Activated CD4-positive, CD25-positive, alpha-beta regulatory T cell (primary cell): ENCODE data around the gene KLHL22.
A peak's percentile ranks its signal among the peaks of the same experiment; 100 is the strongest.
"Not testable (repeated sequence)": the region's sequence is repeated elsewhere in the genome, so short reads cannot be mapped to it uniquely, and the experiment has no call there.

Experiments
- DNase-seq, 4 experiments: peaks; one replicate each; lab custom pipeline; 2025; lab: John Stamatoyannopoulos, UW

Gene KLHL22

DNA sequence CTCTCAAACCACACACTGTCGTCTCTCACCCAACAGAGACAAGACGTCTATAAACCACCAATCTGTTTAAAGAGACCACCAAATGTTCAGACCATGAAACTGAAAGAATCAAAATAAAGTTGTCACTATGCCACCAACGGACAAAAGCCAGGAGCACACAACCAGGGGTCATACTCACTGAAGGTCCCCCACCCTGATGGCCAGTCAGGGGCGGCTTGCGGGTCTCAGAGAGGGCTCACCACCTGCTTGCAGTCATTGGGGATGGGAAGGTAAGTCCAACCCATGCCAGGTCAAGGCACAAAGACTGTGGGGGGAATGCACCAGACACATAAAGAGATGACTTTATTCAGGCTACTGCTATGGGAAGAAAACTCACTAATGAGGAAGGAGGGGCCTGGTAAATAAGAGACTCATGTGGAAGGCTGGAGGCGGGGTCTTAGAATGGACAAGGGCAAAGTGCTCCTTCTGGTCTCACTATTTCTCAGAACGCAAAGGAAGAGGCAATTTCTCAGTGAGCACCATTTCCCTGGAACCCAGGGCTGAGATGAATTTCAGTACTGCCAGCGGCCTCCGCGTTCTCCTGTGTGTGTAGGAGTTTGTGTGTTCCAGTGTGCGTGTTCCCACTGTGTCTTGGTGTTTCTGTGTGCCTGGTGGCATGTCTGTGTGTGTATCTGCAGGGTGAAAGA is 75.3 kb downstream of the KLHL22 start:
- no peak for DNase-seq

- DNase-seq: no peak
Observed at GRCh38 chr22:20419664-20419951, 76.0 kb downstream of the KLHL22 start.

- DNase-seq: peak; percentile 17 to 54 (median 34)
Observed at GRCh38 chr22:20418211-20418788, 77.3 kb downstream of the KLHL22 start.

DNA sequence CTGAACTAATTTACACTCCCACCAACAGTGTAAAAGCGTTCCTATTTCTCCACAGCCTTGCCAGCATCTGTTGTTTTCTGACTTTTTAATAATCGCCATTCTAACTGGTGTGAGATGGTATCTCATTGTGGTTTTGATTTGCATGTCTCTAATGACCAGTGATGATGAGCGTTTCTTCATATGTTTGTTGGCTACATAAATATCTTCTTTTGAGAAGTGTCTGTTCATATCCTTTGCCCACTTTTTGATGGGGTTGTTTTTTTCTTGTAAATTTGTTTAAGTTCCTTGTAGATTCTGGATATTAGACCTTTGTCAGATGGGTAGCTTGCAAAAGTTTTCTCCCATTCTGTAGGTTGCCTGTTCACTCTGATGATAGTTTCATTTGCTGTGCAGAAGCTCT is 79.9 kb downstream of the KLHL22 start:
- not testable (repeated sequence) for DNase-seq

GRCh38 chr22:20415241-20415640 is 80.4 kb downstream of the KLHL22 start:
- not testable (repeated sequence) for DNase-seq

GRCh38 chr22:20414450-20414849 is 81.1 kb downstream of the KLHL22 start:
- no peak for DNase-seq

DNA sequence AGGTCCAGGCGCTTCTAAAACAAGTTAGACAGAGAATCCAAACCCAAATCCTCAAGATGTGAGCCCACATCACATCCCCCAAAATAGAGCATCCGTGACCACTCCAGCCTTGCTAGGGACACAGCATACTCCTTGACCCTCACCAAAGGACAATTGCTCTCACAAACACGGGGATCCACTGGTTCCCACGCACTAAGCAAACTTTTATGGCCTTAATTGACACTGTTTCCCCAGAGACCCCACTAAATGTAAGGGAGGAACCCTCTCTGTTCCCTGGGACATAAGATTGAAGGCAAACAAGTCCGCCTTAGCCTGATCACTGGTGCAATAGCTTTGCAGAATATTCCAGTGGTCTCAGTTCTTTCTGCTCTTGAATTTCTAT is 81.5 kb downstream of the KLHL22 start:
- DNase-seq: no peak

DNA sequence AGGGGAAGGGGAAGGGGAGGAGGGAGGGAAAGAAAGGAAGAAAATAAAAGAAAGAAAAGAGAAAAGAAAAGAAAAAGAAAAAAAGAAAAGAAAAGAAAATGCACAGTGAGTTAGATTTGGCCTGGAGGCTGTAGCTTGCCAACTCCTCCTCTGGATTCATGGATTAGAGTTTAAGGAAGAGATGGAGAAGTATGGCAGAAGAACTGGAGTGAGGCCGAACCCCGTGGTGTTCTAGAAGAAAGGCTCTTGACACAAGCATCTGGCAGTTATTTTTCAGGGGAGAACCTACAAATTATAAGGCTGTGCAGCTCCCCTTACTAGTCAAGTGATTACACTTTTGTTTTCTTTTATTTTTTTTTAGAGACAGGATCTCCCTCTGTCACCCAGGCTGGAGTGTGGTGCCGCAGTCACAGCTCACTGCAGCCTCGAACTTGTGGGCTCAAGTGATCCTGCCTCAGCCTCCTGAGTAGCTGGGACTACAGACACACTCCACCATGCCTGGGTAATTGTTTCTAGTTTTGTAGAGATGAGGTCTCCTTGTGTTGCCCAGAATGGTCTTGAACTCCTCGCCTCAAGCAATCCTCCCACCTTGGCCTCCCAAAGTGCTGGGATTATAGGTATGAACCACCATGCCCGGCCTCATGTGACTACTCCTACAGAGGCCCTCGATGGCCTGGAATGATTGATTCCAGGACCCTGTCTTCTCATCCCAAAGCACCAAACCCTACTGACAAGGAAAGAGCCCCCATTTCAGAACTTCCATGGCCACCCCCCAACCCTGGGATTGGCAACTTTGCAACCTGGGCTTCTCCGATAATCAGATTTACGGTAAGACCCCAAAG is 82.2 kb downstream of the KLHL22 start:
- no peak for DNase-seq

DNA sequence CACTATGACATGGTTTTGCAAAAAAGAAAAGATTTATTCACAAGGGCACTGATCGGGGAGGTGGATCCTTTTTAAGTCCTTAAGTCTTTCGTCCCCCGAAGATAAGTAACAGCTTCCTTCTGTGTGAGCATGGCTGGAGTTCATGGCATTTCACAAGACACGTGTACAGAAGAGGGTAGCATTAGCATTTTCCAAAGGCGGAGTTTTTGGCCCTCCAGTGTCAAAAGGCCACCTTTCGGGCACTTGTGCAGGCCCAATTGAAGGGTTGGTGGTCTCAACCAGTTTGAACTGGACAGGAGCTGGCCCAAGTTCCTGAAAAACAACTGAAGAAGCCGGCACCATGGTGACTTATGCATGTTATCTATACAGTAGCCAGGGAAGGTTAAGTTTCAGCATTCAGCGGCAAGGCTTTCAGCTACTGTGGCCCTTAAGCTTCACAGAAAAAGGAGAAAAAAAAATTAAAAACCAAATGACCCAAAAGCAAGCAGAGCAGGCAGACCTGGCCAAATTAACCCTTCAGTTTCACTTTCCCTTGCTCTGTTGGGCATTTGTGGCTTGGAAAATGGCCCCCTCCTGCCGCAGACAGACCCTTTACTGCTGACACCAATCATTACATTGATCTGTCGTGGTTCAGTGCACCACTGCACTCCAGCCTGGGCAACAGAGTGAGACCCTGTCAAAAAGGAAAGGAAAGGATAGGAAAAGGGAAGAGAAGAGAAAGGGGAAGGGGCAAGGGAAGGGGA is 83.0 kb downstream of the KLHL22 start:
- no peak for DNase-seq

- DNase-seq: not testable (repeated sequence)
Observed at GRCh38 chr22:20409385-20409784, 86.2 kb downstream of the KLHL22 start.

GRCh38 chr22:20408891-20409290 is 86.7 kb downstream of the KLHL22 start:
- DNase-seq: no peak

GRCh38 chr22:20407829-20408228 is 87.8 kb downstream of the KLHL22 start:
- DNase-seq: no peak

DNA sequence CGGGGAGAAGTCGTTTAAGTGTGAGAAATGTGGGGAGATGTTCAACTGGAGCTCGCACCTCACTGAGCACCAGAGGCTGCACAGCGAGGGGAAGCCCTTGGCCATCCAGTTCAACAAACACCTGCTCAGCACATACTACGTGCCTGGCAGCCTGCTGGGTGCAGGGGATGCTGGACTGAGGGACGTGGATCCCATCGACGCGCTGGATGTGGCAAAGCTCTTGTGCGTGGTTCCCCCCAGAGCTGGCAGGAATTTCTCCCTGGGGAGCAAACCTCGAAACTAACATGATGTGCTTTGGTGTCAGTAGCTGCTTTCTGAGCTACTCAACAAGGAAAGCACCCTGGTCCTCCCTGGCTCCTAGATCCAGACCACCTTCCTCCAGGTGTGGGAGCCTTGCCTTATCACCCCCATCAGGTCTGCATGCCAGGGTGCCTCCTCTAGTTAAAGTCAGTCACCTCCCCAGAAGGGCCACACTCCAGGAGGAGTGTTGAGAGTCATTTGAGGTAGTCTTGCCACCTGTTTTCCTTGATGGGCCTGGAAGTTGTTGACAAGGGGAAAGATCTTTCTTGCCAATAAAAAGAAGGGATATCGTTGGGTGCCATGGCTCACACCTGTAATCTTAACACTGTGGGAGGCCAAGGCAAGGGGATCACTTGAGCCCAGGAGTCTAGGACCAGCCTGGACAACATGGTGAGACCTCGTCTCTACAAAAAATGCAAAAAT is 88.7 kb downstream of the KLHL22 start:
- no peak for DNase-seq

DNA sequence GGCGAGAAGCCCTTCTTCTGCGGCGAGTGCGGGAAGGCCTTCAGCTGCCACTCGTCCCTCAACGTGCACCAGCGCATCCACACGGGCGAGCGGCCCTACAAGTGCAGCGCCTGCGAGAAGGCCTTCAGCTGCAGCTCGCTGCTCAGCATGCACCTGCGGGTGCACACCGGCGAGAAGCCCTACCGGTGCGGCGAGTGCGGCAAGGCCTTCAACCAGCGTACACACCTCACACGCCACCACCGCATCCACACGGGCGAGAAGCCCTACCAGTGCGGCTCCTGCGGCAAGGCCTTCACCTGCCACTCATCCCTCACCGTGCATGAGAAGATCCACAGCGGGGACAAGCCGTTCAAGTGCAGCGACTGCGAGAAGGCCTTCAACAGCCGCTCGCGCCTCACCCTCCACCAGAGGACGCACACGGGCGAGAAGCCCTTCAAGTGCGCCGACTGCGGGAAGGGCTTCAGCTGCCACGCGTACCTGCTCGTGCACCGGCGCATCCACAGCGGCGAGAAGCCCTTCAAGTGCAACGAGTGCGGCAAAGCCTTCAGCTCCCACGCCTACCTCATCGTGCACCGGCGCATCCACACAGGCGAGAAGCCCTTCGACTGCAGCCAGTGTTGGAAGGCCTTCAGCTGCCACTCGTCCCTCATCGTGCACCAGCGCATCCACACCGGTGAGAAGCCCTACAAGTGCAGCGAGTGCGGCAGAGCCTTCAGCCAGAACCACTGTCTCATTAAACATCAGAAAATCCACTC is 89.5 kb downstream of the KLHL22 start:
- no peak for DNase-seq

DNA sequence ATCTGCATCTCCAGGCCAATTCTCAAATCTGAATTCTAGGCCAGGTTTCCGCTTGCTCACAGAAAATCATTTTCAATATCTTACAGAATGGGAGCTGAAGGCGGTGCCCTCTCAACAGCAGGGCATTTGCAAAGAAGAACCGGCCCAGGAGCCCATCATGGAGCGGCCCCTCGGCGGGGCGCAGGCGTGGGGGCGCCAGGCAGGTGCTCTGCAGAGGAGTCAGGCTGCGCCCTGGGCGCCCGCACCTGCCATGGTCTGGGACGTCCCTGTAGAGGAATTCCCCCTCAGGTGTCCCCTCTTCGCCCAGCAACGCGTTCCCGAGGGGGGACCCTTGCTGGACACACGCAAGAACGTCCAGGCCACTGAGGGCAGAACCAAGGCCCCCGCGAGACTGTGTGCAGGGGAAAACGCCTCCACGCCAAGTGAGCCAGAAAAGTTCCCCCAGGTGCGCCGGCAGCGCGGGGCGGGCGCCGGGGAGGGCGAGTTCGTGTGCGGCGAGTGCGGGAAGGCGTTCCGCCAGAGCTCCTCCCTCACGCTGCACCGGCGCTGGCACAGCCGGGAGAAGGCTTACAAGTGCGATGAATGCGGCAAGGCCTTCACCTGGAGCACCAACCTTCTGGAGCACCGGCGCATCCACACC is 90.2 kb downstream of the KLHL22 start:
- no peak for DNase-seq

DNA sequence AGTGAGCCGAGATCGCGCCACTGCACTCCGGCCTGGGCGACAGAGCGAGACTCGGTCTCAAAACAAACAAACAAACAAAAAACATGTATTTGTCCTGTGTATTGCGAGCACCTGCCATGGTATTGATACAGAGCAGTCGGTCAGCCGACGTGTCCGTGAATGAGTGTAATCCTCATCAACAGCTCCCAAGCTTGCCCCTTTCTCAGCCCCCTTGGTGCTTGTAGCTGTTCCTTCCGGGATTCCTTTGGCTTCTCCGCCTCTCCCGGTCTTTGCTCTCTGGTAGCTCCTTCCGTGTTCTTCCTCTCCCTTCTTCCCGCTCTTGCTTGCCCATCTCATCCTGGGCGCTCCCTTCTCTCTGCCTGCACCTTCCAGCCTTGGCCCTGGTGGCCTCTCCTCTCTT is 90.7 kb downstream of the KLHL22 start:
- DNase-seq: no peak

DNA sequence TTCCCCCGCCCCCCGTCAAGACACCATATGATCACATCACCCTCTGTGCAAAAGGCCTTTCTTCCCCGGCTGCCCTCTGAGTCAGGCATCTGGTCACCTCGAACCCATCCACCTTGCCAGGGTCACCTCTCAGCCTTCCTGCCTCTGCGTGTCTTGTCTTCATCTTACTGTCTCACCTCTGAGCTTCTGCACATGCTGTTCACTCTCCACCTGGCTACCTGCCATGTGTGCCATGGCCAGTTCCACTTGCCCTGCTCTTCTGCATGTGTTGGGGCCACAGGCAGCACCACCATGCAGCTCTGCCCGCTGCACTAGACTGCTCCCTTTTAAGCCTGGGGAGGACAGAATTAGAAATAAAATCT is 91.8 kb downstream of the KLHL22 start:
- no peak for DNase-seq

GRCh38 chr22:20402960-20403778 is 92.4 kb downstream of the KLHL22 start:
- no peak for DNase-seq

- no peak for DNase-seq
Observed at GRCh38 chr22:20401376-20402014, 94.1 kb downstream of the KLHL22 start.
